DND-41 (cell line): ENCODE data around the gene COL4A1.

Experiments
- CTCF ChIP-seq: IDR thresholded peaks from 2 replicates; pipeline ENCODE4 v1.5.1; 2012; ENCODE audit warnings: borderline replicate concordance, low read length, moderate library complexity, mild to moderate bottlenecking; ENCODE audit not compliant: poor library complexity, severe bottlenecking; ENCODE audit errors: extremely low read depth
- EZH2 ChIP-seq: IDR thresholded peaks from 3 replicates; pipeline ENCODE4 v1.6.1; 2012; ENCODE audit warnings: borderline replicate concordance, low read depth, mild to moderate bottlenecking, moderate library complexity, low read length, inconsistent platforms; ENCODE audit not compliant: severe bottlenecking

DNA sequence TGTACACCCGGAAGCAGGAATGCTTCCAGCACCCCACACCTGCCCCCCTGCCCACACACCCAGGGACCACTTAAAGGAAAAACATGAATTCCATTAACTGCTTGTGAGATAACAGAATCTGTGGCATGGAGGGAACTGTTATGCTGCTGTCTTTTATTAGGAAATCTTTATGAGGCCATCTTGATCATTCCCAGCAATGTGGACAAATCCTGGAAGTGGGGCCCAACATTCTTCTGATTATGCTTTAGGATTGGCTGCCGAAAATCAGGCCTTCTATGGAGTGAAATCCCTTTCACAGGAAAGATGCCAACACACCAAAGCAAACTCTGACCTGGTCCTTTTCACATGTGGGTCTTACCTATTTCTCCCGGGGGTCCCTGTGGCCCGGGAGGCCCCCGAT lies 114.5 kb downstream of the COL4A1 start:
- TF ChIP-seq CTCF = no peak
- no peak for TF ChIP-seq EZH2
